Nucleus accumbens (tissue), 56 donors: Measurements from ENCODE around the gene EXOC7.

ENCODE experiments used
- DNase-seq, 56 donors: peaks; one replicate each; lab custom pipeline; 2025; lab: John Stamatoyannopoulos, UW

The EXOC7 gene

DNA sequence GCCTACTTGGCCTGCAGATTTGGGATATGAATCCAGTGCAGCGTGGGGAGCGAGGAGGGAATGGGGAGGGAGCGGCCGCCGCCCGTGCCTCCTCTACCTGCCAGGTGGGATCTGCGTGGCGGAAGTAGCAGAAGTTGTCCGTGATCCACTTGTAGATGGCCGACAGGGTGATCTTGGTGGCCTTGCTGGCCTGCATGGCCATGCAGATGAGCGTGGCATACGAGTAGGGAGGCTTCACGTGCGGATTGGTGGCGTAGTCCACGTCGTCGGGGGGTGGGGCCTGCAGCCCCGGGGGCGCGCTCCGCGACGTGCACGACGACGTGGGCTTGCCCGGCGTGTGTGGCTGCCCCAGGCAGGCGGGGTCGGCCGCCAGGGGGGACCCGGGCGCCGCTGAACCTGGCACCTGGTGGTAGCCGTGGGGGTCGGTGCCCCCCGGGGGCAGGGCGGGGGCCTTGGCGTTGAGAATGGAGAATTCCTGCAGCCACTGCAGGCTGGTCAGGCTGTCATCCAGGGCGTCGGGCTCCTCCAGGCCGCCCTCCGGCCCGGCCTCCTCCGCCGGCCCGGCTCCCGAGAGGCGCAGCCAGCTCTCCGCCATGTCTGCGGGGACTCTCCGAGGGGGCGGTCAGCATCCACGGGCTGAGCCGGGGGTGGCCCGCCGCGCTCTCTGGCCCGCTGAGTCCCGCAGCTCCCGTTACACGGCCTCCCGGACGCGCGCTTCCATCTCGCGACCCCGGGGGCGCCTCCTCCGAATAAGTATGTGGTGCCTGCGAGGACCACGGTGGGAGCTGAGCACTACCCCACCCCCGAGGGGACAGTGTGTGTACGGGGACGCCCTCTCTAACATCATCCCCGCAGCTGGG, 36.4 kb upstream of the EXOC7 start:
- no peak for DNase-seq

- no peak for DNase-seq
These were observed 35.5 kb upstream of the EXOC7 start for GRCh38 chr17:76138896-76139752.

- DNase-seq = peak in 52 of 56 donors; percentile 12 to 88 (median 60)
These were observed 34.8 kb upstream of the EXOC7 start for GRCh38 chr17:76138234-76138895.

DNA sequence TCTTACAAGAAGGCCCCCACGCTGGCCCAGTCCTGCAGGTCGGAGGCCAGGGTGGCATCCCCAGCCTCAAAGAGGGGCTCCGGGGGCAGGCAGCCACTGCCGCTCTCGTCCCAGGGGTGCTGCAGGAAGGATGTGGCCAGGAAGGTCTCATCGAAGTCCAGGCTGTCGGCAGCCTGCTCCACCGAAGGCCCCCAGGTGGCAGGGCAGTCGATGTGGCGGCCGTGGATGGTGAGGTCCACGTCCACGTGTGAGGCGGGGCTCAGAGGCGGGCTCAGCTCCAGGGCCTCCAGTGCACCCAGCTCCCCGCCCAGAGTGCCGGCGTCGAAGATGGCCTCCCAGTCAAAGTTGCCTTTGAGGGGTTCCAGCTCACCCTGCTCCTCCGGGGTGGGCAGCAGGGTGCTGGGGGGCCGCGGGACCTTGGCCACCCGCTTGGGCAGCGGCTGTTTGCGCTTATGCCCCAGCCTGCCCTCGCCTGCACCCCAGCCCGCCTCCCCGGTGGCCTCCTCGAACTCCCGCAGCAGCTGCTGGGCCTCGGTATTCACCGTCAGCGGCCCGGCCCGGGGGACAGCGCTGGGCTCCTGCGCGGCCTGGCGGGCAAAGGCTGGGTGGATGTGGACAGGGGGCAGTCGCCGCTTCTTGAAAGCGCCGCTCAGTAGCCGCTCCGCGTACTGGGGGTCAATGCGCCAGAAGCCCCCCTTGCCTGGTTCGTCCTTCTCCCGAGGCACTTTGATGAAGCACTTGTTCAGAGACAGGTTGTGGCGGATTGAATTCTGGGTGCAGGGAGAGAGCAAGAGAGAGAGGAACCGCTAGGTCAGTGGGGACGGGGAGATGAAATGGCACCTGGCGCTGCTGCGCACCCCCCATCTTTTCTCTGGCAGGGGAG, 34.0 kb upstream of the EXOC7 start:
- no peak for DNase-seq

GRCh38 chr17:76137001-76137350, 33.4 kb upstream of the EXOC7 start:
- DNase-seq = no peak

GRCh38 chr17:76136276-76137000, 32.9 kb upstream of the EXOC7 start:
- DNase-seq = no peak

DNA sequence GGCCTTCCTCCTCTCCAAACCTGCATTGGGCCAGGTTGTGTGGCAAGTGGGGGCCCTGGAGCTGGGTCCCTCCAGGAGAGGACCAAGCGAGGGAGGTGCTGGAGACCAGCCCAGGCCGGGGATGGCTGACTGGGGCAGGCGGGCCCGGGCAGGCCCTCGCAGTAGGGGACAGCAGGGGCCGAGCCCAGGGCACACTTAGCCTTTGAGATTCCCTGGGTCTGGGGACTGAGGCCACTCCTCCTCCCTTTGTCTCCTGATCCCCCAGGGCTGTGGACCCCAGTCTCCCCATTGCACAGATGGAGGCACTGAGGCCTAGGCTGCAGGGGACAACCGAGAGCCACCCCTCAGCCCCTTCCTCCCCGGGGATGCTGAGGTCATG, 32.2 kb upstream of the EXOC7 start:
- DNase-seq = no peak

DNA sequence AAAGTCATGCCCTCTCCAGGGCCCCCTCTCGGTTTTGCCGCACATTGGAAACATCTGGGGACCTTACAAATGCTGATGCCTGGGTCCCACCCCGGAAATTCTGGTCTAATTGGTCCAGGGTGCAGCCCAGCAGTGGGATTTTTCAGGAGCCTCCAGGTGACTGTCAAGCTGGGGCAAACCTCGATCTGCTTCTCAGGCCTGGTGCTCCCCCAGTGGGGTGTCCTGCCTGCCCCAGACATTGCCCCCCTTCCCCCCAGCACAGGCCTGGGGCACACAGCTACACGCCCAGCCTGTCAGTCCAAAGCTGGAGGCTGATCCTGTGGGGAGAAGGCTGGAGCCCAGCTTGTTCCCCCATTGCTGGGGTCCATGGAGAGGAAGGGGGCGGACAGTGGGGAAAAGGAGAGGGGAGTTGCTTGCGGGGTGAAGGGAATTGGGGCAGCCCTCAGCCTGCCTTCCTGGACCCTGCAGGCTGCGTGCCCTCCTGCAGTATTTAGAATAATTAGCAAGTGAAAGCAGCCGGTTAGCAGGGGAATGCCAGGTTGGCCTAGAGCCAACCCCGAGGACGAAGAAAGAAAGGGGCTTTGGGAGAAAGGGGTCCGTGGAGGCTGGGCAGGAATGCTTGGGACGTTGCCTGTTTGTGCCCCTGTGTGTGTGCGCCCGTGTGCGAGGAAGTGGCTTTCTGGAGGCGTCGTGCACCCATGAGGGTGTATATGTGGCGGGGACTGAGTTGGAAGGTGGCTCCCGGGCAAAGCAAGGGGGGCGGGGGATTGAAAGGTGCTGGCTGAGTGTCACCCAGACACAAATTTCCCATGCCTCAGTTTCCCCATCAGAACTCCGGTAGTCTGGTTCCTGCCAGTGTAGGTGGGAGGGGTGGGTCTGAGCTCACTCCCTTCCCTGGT, 31.6 kb upstream of the EXOC7 start:
- DNase-seq = no peak

DNA sequence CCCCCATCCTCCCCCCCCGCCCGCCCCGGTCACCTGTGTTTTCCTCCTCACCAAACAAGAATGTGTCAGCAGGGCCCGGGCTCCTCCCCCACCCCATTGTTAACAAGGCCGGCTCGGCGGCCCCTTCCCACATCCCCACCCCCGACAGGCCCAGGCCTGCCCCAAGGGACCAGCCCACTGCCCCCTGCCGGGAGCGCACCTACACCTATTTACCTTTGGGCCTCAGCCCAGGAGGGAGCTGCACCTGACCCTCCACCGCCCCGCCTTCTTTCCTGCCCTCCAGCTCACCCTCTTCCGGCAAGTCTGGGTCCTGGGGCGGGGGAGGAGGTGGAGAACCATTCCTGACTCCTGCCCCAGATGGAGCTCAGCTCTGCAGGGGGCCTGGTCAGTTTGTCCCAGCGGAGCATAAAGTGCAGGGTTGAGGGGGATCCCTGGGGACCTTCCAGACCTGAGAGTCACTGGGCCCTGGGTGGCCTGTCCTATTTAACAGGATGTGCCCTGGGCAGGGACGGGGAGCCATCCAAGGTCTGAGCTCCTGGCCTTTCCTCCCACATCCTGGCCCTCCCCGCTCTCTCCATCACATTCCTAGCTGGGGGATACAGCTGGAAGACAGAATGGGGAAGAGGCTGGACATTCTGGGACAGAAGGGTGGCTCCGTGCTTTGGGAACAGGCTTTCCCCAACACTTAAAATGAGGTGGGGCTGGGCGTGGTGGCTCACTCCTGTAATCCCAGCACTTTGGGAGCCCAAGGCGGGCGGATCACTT, 29.2 kb upstream of the EXOC7 start:
- no peak for DNase-seq

- DNase-seq = no peak
These were observed 28.3 kb upstream of the EXOC7 start for GRCh38 chr17:76131692-76132573.

DNA sequence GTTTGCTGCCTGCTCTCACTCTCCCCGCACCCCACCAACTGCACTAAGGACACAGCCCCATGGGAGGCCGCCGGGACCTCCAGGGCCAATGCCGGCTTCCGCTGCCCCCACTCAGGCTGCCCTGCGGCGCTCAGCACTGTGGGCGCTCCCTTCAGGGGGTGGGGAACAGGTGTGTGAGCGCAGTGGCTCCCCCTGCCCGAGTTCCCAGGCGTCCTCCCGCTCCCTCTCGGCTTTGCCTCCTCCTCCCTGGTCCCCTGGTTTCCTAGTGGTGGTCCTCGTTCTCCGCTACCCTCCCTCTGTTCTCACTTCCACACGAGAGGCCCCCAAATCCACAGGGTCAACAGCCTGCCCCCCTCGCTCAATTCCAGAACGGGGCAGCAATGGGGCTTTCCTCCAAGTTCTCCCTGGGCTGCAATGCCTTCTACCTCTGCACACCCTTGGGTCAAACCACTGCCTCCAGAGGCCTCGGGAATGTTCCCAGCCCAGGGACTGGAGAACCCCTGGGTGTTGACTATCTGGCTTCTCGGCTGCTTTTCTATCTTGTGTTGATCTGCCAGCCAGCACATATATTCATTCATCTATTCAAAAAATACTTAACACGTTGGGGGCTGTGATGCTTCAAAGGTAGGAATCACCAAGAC, 27.6 kb upstream of the EXOC7 start:
- DNase-seq = no peak

- no peak for DNase-seq
These were observed 26.9 kb upstream of the EXOC7 start for GRCh38 chr17:76130473-76130872.

- no peak for DNase-seq
These were observed 22.3 kb upstream of the EXOC7 start for GRCh38 chr17:76125922-76126321.

DNA sequence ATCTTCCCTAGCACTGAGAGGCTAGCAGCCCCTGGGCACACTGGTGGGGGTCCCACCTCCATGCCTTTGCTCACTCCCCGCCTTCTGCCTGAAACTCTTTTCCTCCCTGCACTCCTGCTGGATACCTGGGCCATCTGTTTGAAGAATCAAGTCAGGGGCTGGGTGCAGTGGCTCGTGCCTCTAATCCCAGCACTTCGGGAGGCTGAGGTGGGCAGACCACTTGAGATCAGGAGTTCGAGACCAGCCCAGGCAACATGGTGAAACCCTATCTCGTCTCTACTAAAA, 21.7 kb upstream of the EXOC7 start:
- no peak for DNase-seq

DNA sequence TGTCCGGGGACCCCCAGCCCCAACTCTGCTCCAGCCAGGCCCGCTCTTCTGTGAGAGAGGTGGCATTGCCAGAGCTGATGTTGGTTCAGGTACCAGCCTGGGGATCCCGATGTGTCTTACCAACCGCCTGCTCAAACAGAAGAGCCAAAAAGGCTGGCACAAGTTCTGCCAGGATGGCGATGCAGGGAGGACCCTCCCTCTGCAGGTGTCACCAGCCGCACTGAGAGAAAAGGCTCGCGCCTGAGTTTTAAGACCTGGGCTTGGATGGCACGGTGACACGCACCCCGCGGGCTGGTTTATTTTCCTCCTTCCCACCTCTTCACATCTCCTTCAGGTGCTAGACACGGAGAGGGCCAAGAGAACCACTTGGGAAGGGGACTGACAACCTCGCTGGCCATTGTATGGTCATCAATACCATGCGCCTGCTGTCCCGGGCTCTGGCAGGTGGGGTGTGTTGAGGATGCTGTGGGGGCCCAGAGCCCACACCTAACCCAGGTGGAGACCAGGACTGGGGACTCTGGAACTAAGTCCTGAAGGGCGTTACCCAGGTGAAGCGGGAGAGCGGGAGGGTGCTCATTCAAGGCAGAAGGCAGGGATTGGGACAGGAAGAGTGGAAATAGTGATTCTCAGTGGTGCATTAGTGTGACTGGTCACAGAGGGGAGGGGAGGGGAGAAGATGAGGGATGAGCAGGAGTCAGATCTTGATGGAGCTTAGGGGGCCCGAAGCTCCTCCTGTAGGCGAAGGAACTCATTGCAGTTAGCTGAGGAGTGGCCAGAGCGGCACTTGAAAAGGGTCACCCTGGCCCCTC, 21.2 kb upstream of the EXOC7 start:
- DNase-seq = no peak
